Inferior parietal cortex (tissue), 1 donor: Measurements from ENCODE around the gene ZNF138.

ENCODE experiments used
- DNase-seq: peaks from one replicate; pipeline ENCODE4 v3.0.0-alpha.2; 2016; ENCODE audit errors: extremely low spot score

ZNF138 gene

DNA sequence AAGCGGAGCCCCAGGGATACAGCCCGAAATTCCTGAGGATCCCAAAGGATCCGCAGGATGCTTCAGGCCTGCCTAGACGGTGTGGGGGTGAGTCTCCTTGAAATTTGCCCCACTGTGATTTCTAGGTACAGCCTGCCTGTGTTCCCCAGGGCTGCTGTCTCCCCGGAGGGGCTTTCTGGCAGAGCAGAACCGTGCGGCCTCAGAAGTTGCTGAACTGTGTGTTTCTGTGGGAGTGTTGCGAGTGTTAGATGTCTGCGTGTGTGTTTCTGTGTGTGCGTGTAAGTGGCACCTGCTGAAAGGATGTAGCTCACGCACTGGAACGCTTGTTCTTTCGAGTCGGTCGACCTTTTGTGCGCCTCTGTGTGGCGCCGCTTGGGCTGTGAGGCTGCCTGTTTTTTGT lies 81.0 kb downstream of the ZNF138 start:
- no peak for DNase-seq

DNA sequence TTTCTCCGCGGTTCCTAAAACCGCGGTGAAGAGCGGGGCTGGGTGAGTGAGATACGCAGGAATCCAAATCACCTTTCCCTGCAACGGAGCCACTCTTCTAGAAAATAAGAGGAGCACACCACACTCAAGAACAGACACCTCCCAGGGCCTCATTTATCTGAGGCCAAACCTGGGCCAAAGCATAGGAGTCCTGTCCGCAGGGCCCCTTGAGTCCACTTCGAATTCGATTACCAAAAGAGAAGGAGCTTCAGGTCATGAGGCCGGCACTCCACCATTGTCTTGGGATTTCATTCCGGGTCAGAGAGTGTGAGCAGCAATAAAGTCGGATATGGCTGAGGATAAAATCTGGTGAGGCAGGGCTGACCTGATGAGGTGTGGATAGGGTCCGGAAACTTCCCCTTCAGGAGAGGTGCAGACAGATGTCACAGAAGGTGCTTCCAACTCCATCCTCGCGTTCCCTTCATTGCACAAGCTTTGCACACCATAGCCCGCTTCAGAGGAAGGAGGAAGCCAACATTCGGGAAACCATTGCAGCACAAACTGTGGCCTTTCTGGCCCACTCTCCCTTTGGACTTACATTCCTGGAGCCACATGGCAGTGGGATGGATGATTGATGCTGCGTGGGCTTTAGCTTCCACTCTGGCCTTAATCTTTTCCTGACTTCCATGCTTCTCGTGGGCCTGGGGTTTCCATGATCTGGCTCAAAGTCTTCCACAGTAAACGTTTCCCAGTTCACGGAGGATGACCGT lies 81.6 kb downstream of the ZNF138 start:
- DNase-seq = no peak

DNA sequence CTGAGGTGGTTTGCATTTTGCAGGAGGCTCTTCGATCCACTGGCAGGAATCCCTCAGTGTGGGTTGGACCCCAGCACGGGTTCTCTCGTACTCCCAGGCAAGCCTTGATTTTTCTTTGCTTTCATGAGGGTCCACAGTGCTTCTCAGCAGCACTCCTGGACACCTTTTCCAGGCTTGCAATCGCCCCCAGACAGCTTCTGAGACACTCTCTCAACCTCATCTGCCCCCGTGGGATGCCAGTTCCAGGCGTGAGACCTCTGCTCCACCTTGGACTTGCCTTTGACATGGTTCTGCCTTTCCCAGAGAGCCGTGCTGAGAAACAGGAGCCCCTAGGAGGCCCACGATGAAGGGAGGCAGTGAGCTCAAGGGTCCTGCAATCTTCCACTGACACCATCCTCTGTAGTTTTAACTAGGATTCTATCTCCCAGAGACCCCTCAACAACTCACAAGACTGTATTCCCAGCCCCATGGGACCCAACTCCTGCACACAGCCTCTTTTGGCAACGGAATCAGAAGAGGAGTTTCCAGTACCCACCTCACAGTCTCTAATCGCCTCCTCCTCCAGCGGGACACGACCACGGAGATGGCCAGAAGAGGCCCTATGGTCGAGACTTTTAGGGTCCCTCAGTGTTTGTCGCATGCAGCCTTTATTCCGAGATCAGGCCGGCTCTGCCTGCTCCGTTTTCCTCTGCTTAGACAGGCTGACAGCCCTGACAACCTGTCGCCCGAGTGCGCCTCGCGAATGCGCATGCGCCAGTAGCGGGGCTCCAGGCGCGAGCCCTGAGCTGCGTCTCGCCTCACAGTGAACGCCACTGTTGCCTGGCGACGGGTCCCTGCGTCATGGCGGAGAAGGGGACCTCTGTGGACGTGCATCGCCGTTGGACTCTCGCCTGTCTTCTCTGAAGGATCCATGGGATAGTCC lies 82.8 kb downstream of the ZNF138 start:
- DNase-seq = peak; percentile 71

DNA sequence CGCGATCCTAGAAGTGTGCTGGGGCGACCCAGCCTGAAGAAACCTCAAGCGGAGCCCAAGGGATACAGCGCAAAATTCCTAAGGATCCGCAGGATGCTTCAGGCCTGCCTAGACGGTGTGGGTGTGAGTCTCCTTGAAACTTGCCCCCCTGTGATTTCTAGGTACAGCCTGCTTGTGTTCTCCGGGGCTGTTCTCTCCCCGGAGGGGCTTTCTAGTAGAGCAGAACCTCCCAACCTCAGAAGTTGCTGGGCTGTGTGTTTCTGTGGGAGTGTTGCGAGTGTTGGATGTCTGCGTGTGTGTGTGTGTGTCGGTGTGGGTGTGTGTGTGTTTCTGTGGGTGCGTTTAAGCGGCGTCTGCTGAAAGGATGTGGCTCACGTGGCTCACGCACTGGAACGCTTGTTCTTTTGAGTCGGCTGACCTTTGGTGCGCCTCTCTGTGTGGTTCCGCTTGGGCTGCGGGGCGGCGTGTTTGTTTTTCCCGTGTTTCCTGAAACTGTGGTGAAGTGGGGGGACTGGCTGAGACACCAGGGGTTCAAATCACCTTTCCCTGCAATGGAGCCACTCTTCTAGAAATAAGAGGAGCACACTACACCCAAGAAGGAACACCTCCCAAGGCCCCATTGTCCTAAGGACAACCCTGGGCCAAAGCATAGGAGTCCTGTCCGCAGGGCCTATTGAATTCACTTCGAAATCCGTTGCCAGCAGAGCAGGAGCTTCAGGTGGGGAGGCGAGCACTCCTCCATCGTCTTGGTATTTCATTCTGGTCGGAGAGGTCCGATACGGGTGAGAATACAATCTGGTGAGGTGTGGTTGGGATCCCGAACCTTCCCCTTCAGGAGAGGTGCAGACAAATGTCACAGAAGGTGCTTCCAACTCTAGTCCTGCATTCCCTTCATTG lies 83.7 kb downstream of the ZNF138 start:
- DNase-seq = no peak

DNA sequence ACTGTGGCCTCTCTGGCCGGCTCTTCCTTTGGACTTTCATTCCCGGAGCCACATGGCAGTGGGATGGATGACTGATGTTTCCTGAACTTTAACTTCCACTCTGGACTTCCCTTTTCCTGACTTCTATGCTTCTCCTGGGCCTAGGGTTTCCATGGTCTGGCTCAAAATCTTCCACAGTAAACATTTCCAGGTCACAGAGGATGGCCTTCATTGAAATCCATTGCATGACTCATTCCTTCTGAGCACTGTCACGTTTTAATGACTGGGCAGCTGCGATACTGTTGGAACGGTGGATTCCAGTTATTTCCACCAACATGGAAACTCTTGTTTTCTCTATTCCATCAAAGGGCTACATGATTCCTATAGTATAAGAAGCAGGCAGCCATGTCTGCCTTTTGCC lies 84.5 kb downstream of the ZNF138 start:
- no peak for DNase-seq

DNA sequence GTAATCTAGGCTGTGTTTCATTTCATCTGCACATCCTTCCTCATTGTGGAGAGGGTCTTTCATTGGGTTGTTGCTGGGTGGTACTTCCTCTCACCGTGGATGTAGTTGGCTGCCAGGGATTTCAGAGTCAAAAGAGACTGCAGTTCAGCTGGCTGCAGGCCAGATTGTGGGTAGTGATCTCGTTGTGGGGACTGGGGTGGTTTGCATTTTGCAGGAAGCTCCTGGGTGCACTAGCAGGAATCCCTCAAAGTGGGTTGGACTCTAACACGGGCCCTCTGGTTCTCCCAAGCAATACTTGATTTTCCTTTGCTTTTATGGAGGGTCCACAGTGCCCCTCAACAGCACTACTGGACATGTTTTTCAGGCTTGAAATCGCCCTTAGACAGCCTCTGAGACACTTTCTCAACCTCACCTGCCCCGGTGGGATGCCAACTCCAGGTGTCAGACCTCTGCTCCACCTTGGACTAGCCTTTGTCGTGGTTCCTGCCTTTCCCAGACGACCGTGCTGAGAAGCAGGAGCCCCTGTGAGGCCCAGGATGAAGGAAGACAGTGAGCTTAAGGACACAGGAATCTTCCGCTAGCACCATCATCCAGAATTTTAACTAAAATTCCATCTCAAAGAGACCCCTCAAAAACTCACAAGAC lies 85.0 kb downstream of the ZNF138 start:
- no peak for DNase-seq

DNA sequence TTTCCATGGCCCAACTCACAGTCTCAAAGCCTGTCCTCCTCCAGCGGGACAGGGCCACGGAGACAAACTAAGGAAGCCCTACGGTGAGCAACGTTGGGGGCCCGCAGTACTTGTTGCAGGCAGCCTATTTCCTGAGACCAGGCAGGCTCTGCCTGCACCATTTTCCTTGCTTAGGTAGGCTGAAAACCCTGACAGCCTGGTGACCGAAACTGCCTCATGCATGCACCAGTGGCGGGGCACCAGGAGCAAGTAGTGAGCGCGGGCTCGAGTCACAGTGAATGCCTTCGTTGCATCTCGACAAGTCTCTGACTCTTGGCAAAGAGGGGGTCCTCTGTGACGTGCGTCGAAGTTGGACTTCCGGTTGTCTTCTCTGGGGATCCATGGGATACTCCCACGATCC lies 85.6 kb downstream of the ZNF138 start:
- DNase-seq = no peak

DNA sequence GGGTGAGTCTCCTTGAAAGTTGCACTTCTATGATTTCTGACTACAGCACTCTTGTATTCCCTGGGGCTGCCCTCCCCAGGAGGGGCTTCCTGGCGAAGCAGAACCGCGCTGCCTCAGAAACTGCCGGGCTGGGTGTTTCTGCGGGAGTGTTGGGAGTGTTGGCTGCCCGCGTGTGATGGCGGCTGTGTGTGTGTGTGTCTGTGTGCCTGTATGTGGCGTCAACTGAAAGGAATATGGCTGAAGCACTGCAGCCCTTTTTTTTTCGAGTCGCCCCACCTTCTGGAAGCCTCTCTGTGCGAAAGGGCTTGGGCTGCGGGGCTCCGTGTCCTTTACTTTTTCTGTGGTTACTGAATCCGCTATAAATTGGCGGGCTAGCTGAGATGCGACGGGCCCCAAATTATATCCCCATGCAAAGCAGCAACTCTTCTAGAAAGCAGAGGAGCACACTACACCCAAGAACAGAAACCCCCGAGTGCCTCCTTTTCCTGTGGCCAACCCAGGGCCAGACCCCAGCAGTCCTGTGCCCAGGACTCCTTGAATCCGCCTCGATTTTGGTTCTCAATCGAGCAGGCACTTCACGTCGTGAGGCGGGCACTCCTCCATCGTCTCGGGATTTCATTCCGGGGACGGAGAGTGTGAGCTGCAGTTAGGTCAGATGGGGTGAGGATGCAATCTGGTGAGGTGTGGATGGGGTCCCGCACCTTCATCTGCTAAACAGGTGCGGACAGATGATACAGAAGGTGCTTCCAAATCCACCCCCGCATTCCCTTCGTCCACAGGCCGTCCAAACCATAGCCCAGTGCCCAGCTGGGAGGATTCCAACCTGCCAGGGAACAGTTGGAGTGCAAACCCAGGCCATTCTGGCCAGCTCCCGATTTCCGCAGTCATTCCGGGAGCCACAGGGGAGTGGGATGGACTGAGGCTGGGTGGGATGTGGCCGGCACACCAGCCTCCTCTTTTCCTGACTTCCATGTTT lies 86.4 kb downstream of the ZNF138 start:
- no peak for DNase-seq

DNA sequence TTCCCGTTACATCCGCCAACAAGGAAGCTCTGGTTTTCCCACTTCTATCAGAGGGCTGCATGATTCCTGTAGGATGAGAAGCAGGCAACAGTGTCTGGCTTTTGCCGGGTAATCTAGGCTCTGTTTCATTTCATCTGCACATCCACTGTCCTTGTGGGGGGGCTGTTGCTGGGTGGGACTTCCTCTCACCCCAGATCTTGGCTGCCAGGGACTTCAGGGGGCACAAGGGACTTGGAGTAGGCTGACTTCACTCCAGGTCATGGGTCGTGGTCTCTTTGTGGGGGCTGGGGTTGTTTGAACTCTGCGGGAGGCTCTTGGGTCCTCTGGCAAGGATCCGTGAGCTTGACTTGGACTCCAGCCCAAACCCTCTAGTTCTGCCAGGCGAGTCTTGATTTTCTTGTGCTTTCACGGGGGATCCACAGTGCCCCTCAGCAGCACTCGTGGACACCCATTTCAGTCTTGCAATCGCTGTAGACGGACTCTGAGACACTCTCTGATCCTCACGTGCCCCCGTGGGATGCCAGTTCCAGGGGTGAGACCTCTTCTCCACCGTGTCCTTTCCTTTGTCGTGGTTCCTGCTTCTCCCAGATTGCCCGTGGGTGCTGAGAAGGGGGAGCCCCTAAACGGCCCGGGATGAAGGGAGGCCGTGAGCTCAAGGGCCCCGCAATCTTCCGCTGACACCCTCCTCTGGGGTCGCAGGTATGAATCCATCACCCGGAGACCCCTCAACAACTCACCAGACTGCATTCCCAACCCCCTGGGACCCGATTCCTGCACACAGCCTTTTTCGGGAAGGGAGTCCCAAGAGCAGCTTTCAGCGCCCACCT lies 87.4 kb downstream of the ZNF138 start:
- no peak for DNase-seq

DNA sequence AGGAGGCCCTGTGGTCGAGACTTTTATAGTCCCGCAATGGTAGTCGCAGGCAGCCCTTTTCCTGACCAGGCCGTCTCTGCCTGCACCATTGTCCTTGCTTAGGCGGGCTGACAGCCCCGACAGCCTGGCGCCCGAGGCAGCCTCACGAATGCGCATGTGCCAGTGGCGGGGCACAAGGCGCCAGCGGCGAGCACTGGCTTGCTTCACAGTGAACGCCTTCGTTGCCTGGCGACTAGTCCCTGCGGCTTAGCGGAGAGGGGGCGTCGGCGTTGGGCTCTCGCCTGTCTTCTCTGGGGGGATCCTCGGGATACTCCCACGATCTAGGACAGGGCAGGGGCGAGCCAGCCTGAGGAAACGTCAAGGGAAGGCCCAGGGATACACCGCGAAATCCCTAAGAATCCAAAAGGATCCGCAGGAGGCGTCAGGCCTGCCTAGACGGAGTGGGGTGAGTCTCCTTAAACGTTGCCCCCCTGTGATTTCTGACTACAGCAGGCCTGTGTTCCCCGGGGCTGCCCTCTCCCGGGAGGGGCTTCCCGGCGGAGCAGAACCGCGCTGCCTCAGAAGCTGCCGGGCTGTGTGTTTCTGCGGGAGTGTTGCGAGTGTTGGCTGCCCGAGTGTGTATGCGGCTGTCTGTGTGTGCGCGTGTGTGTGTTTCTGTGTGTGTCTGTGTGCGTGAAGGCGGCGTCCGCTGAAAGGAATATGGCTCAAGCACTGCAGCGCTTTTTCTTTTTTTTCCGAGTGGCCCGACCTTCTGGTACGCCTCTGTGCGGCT lies 88.3 kb downstream of the ZNF138 start:
- DNase-seq = peak; percentile 47
